ENCODE results near the gene IFNB1.

IFNB1 gene

DNA sequence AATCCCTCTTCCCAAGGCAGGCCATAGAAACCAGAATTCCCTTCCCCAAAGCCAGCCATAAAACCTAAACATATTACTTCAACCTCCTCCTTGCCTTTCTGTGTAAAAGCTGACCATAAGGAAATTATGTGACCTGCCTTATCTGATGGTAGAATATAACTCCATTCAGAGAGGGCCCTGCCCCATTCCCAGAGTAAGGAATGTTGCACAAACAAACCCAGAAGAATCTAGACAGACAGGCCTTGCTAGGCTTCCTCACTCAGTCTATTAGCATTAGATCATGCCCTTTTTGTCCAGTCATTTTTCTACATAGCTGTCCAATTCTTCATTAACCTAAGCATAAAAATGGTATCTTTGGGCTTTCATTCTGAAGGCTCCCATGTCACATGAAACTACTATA lies 17.8 kb upstream of the IFNB1 start:
- H3K27ac ChIP-seq (ENCODE audit: low read depth, low read length), result no peak overlapping the region
- H3K4me3 ChIP-seq (ENCODE audit: low read depth in 1 of 2, low read length in 2 of 2), result peak overlapping the region in 1 of 2 donors; percentile 51
- no peaks in the 10 kb centered on the region for H3K36me3 ChIP-seq (ENCODE audit: insufficient read depth, low read length)
- no peaks in the 10 kb centered on the region for H3K27me3 ChIP-seq (ENCODE audit: control insufficient read depth in 1 of 2, insufficient read depth in 2 of 2, low read length in 2 of 2)
- no peak overlapping the region for H3K9ac ChIP-seq (ENCODE audit: low read length)
- H3K4me1 ChIP-seq (ENCODE audit: insufficient read depth, low read length), result peaks cover 19% of the 10 kb centered on the region
- no peaks in the 10 kb centered on the region for H3K9me3 ChIP-seq (ENCODE audit: low read length)

GRCh38 chr9:21086538-21086937 lies 8.8 kb upstream of the IFNB1 start:
- Histone ChIP-seq H3K4me3 (ENCODE audit: low read depth in 1 of 2, low read length in 2 of 2) (no peak overlapping the region), H3K27ac (ENCODE audit: low read depth, low read length) (no peak overlapping the region), H3K4me1 (ENCODE audit: insufficient read depth, low read length) (no peaks in the 10 kb centered on the region), H3K9me3 (ENCODE audit: low read length) (no peaks in the 10 kb centered on the region), H3K36me3 (ENCODE audit: insufficient read depth, low read length) (no peaks in the 10 kb centered on the region), H3K9ac (ENCODE audit: low read length) (no peak overlapping the region), H3K27me3 (ENCODE audit: control insufficient read depth in 1 of 2, insufficient read depth in 2 of 2, low read length in 2 of 2) (no peaks in the 10 kb centered on the region)

GRCh38 chr9:21085005-21085404 lies 7.3 kb upstream of the IFNB1 start:
- H3K27ac ChIP-seq (ENCODE audit: low read depth, low read length), result no peak overlapping the region
- no peak overlapping the region for H3K4me3 ChIP-seq (ENCODE audit: low read depth in 1 of 2, low read length in 2 of 2)
- no peaks in the 10 kb centered on the region for H3K36me3 ChIP-seq (ENCODE audit: insufficient read depth, low read length)
- no peaks in the 10 kb centered on the region for H3K27me3 ChIP-seq (ENCODE audit: control insufficient read depth in 1 of 2, insufficient read depth in 2 of 2, low read length in 2 of 2)
- H3K4me1 ChIP-seq (ENCODE audit: insufficient read depth, low read length), result no peaks in the 10 kb centered on the region
- H3K9ac ChIP-seq (ENCODE audit: low read length), result no peak overlapping the region
- H3K9me3 ChIP-seq (ENCODE audit: low read length), result no peaks in the 10 kb centered on the region

GRCh38 chr9:21084242-21084850 lies 6.6 kb upstream of the IFNB1 start:
- H3K4me1 ChIP-seq (ENCODE audit: insufficient read depth, low read length), result no peaks in the 10 kb centered on the region
- no peaks in the 10 kb centered on the region for H3K36me3 ChIP-seq (ENCODE audit: insufficient read depth, low read length)
- no peaks in the 10 kb centered on the region for H3K9me3 ChIP-seq (ENCODE audit: low read length)
- no peak overlapping the region for H3K4me3 ChIP-seq (ENCODE audit: low read depth in 1 of 2, low read length in 2 of 2)
- H3K27ac ChIP-seq (ENCODE audit: low read depth, low read length), result no peak overlapping the region
- no peak overlapping the region for H3K9ac ChIP-seq (ENCODE audit: low read length)
- no peaks in the 10 kb centered on the region for H3K27me3 ChIP-seq (ENCODE audit: control insufficient read depth in 1 of 2, insufficient read depth in 2 of 2, low read length in 2 of 2)

GRCh38 chr9:21082671-21083070 lies 4.9 kb upstream of the IFNB1 start:
- no peaks in the 10 kb centered on the region for H3K9me3 ChIP-seq (ENCODE audit: low read length)
- no peaks in the 10 kb centered on the region for H3K4me1 ChIP-seq (ENCODE audit: insufficient read depth, low read length)
- H3K27ac ChIP-seq (ENCODE audit: low read depth, low read length), result no peak overlapping the region
- no peaks in the 10 kb centered on the region for H3K27me3 ChIP-seq (ENCODE audit: control insufficient read depth in 1 of 2, insufficient read depth in 2 of 2, low read length in 2 of 2)
- H3K9ac ChIP-seq (ENCODE audit: low read length), result no peak overlapping the region
- no peaks in the 10 kb centered on the region for H3K36me3 ChIP-seq (ENCODE audit: insufficient read depth, low read length)
- H3K4me3 ChIP-seq (ENCODE audit: low read depth in 1 of 2, low read length in 2 of 2), result no peak overlapping the region

DNA sequence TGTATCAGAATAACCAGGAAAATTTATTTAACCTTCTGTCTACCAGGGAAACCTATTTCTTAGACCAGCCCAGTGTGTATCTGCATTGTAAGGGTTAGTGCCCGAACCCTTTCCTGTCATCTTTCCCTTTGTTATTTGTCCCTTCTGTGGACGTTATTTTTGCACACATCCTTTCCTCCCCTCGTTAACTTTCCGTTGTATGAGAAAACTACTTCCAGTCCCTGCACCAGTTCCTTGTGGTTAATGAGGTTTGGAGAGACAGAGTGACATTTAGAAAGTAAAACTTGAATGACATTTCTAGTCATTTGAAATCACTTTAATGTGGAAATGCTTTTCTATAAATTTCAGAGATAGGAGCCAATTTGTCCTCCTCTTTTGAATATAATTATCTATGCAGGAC lies 4.3 kb upstream of the IFNB1 start:
- Histone ChIP-seq H3K9ac (ENCODE audit: low read length) (no peak overlapping the region), H3K4me3 (ENCODE audit: low read depth in 1 of 2, low read length in 2 of 2) (no peak overlapping the region)

GRCh38 chr9:21081451-21081850 lies 3.7 kb upstream of the IFNB1 start:
- Histone ChIP-seq H3K36me3 (ENCODE audit: insufficient read depth, low read length) (no peaks in the 10 kb centered on the region), H3K4me1 (ENCODE audit: insufficient read depth, low read length) (no peaks in the 10 kb centered on the region), H3K4me3 (ENCODE audit: low read depth in 1 of 2, low read length in 2 of 2) (no peak overlapping the region), H3K27me3 (ENCODE audit: control insufficient read depth in 1 of 2, insufficient read depth in 2 of 2, low read length in 2 of 2) (no peaks in the 10 kb centered on the region), H3K9ac (ENCODE audit: low read length) (no peak overlapping the region), H3K9me3 (ENCODE audit: low read length) (no peaks in the 10 kb centered on the region), H3K27ac (ENCODE audit: low read depth, low read length) (no peak overlapping the region)

More for the DNA sequence above, 4.3 kb upstream of the IFNB1 start:
- H3K4me1 ChIP-seq (ENCODE audit: insufficient read depth, low read length), result no peaks in the 10 kb centered on the region
- H3K36me3 ChIP-seq (ENCODE audit: insufficient read depth, low read length), result no peaks in the 10 kb centered on the region
- no peaks in the 10 kb centered on the region for H3K9me3 ChIP-seq (ENCODE audit: low read length)
- H3K27ac ChIP-seq (ENCODE audit: low read depth, low read length), result no peak overlapping the region
- H3K27me3 ChIP-seq (ENCODE audit: control insufficient read depth in 1 of 2, insufficient read depth in 2 of 2, low read length in 2 of 2), result no peaks in the 10 kb centered on the region

DNA sequence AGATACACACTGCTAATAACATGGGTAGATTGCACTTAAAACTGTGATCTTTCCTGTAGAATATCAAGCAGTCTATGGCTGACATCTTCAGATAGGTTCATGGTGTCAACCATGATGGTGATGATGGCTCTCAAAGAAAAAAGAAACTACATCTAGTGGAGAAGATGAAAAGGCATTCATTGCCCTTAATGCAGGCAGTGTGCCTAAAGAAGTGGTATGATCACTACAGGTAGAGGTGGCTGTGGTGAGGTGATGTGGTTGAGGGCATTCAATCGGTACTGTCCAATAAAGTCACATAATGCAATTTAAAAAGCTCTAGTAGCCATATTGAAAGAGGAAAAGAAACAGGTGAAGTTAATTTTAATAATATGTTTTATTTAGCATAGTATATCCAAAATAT lies 3.1 kb upstream of the IFNB1 start:
- no peaks in the 10 kb centered on the region for H3K9me3 ChIP-seq (ENCODE audit: low read length)
- no peaks in the 10 kb centered on the region for H3K4me1 ChIP-seq (ENCODE audit: insufficient read depth, low read length)
- H3K4me3 ChIP-seq (ENCODE audit: low read depth in 1 of 2, low read length in 2 of 2), result no peak overlapping the region
- no peaks in the 10 kb centered on the region for H3K27me3 ChIP-seq (ENCODE audit: control insufficient read depth in 1 of 2, insufficient read depth in 2 of 2, low read length in 2 of 2)
- no peaks in the 10 kb centered on the region for H3K36me3 ChIP-seq (ENCODE audit: insufficient read depth, low read length)
- H3K27ac ChIP-seq (ENCODE audit: low read depth, low read length), result no peak overlapping the region
- no peak overlapping the region for H3K9ac ChIP-seq (ENCODE audit: low read length)

GRCh38 chr9:21078702-21079101 lies 960 bp upstream of the IFNB1 start:
- Histone ChIP-seq H3K36me3 (ENCODE audit: insufficient read depth, low read length) (no peaks in the 10 kb centered on the region), H3K9me3 (ENCODE audit: low read length) (no peaks in the 10 kb centered on the region), H3K4me1 (ENCODE audit: insufficient read depth, low read length) (no peaks in the 10 kb centered on the region), H3K4me3 (ENCODE audit: low read depth in 1 of 2, low read length in 2 of 2) (no peak overlapping the region), H3K27ac (ENCODE audit: low read depth, low read length) (no peak overlapping the region), H3K27me3 (ENCODE audit: control insufficient read depth in 1 of 2, insufficient read depth in 2 of 2, low read length in 2 of 2) (no peaks in the 10 kb centered on the region), H3K9ac (ENCODE audit: low read length) (no peak overlapping the region)

GRCh38 chr9:21075484-21075883 lies 2.3 kb downstream of the IFNB1 start:
- Histone ChIP-seq H3K27ac (ENCODE audit: low read depth, low read length) (no peak overlapping the region), H3K9ac (ENCODE audit: low read length) (no peak overlapping the region), H3K4me3 (ENCODE audit: low read depth in 1 of 2, low read length in 2 of 2) (no peak overlapping the region), H3K36me3 (ENCODE audit: insufficient read depth, low read length) (no peaks in the 10 kb centered on the region), H3K9me3 (ENCODE audit: low read length) (no peaks in the 10 kb centered on the region), H3K4me1 (ENCODE audit: insufficient read depth, low read length) (peaks cover 4% of the 10 kb centered on the region), H3K27me3 (ENCODE audit: control insufficient read depth in 1 of 2, insufficient read depth in 2 of 2, low read length in 2 of 2) (no peaks in the 10 kb centered on the region)

DNA sequence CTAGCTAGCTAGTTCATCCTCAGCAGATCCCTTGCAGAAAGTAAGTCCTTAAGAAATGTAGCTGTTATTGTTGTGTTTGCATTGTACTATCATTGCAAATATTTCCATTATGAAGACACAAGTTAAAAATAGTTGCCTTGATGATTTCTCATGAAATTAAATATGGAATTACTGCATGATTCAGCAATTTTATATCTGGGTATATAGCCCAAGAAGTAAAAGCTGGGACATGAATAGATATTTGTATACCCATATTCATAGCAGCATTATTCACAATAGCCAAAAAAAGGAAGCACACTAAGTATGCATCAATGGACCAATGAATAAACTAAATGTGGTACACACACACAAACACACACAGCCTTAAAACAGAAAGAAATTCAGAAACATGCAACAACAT lies 6.8 kb downstream of the IFNB1 start:
- Histone ChIP-seq H3K36me3 (ENCODE audit: insufficient read depth, low read length) (no peaks in the 10 kb centered on the region), H3K9me3 (ENCODE audit: low read length) (no peaks in the 10 kb centered on the region), H3K4me3 (ENCODE audit: low read depth in 1 of 2, low read length in 2 of 2) (no peak overlapping the region), H3K4me1 (ENCODE audit: insufficient read depth, low read length) (peaks cover 14% of the 10 kb centered on the region), H3K27ac (ENCODE audit: low read depth, low read length) (no peak overlapping the region), H3K9ac (ENCODE audit: low read length) (no peak overlapping the region), H3K27me3 (ENCODE audit: control insufficient read depth in 1 of 2, insufficient read depth in 2 of 2, low read length in 2 of 2) (no peaks in the 10 kb centered on the region)

DNA sequence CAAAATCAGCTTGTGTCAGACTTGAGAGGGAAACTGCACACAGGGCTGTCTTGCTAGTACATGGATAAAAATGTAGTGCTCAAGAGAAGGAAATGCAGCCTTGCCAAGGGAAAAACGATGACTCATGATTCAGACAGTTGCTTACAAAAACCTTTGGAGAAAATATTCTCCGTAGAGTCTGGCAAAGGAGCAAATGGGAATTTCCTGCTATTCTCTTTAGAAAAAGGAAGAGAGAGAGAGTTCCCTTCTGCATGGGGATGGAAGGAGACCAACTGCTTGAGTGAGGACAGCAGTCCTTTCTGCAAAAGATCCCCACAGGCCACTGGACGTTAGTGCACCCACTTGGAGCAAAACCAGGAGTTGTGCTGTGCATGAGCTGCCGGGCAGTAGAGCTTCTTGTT lies 7.6 kb downstream of the IFNB1 start:
- Histone ChIP-seq H3K9ac (ENCODE audit: low read length) (no peak overlapping the region), H3K4me1 (ENCODE audit: insufficient read depth, low read length) (peaks cover 14% of the 10 kb centered on the region), H3K36me3 (ENCODE audit: insufficient read depth, low read length) (no peaks in the 10 kb centered on the region), H3K9me3 (ENCODE audit: low read length) (no peaks in the 10 kb centered on the region), H3K27me3 (ENCODE audit: control insufficient read depth in 1 of 2, insufficient read depth in 2 of 2, low read length in 2 of 2) (no peaks in the 10 kb centered on the region), H3K4me3 (ENCODE audit: low read depth in 1 of 2, low read length in 2 of 2) (peak overlapping the region in 1 of 2 donors; percentile 6), H3K27ac (ENCODE audit: low read depth, low read length) (no peak overlapping the region)

Measured in muscle layer of colon (tissue), 2 donors.